GM12872 (cell line): Measurements from ENCODE around the gene USE1.

Source experiments
- TF ChIP-seq, protein P1 (sequence below): IDR thresholded peaks from 3 replicates; pipeline ENCODE4 v1.5.1; 2011; ENCODE audit warnings: low read depth, mild to moderate bottlenecking, low read length, moderate library complexity; ENCODE audit not compliant: insufficient read depth

The USE1 gene, protein sequence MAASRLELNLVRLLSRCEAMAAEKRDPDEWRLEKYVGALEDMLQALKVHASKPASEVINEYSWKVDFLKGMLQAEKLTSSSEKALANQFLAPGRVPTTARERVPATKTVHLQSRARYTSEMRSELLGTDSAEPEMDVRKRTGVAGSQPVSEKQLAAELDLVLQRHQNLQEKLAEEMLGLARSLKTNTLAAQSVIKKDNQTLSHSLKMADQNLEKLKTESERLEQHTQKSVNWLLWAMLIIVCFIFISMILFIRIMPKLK

DNA sequence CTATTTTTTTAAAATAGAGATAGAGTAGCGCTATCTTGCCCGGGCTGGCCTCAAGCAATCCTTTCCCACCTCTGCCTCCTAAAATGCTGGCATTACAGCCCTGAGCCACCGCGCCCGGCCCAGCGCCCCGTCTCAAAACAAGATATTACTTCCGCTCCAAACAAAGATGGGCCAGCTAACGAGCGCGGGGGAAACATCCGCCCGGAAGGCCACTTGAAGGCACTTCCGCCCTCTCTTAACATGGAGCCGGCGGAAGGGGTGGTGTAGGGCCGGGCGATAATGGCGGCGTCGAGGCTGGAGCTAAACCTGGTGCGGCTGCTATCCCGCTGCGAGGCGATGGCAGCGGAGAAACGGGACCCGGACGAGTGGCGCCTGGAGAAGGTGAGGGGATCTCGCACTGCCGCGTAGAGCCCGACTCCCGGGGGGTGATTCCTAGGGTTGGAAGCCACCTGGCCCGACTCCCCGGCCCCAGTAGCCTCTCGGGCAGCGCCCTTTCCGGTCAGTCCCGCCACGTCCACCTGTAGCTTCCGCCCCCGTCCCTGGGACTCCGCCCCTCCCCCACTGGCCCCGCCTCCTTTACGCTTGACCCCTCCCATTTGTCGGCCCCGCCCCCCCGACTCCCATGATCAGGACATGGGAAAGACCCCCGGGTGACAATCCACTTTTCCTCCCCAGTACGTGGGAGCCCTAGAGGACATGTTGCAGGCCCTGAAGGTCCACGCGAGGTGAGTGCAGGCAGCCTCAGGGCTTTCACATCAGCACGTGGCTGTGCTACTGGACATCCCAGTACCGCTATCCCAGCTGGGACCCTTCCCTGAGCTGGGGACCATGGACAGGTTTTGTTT lies at the start of gene USE1:
Gene USE1, plus strand, starts transcription at position 231 of the 845 bp plus-strand sequence. Its CDS starts 49 bp downstream, at position 280.
- TF ChIP-seq, protein P1, sequence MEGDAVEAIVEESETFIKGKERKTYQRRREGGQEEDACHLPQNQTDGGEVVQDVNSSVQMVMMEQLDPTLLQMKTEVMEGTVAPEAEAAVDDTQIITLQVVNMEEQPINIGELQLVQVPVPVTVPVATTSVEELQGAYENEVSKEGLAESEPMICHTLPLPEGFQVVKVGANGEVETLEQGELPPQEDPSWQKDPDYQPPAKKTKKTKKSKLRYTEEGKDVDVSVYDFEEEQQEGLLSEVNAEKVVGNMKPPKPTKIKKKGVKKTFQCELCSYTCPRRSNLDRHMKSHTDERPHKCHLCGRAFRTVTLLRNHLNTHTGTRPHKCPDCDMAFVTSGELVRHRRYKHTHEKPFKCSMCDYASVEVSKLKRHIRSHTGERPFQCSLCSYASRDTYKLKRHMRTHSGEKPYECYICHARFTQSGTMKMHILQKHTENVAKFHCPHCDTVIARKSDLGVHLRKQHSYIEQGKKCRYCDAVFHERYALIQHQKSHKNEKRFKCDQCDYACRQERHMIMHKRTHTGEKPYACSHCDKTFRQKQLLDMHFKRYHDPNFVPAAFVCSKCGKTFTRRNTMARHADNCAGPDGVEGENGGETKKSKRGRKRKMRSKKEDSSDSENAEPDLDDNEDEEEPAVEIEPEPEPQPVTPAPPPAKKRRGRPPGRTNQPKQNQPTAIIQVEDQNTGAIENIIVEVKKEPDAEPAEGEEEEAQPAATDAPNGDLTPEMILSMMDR = no peak

DNA sequence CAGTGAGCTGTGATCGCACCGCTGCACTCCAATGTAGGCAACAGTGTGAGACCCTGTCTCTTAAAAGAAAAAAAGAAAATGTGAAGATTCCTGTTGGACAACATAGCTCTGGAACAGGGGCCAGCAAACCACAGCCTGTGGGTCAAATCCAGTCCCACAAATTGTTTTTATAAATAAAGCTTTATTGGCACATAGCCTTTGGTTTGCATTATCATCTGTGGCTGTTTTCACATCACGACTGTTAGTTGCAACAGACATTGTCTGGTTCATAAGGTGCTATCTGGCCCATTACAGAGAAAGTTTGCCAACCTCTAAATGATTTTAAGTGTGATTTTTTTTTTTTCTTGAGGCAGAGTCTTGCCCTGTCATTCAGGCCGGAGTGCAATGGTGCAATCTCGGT lies 49.4 kb upstream of the USE1 start:
- TF ChIP-seq, protein P1 = no peak

DNA sequence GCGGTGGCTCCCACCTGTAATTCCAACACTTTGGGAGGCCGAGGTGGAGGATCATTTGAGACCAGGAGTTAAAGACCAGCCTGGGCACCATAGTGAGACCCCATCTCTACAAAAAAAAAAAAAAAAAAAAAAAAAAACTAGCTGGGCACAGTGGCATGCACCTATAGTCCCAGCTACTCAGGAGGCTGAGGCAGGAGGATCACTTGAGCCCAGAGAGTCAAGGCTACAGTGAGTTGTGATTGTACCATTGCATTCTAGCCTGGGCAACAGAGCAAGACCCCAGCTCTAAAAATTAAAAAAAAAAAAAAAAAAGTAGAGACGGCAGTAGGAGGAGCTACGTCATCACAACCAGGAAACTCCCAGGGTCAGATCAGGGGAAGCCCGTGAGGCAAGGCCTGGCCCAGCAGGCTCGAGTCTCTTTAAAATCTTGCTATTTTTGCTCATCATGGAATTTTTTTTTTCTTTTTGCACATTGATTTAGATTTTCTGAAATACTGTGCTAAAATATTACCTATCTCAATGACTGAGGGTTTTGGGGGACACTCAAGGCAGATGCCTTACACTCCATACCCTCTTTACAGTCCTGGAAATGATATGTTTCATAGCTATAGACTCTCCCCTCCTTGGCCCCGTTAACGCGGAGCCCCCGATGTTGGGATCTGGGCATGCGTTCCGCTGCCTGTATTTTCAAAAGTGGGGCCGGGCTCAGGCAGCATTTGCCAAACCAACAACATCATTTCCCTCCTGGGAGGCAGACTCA lies 44.4 kb upstream of the USE1 start:
- TF ChIP-seq, protein P1 = no peak

DNA sequence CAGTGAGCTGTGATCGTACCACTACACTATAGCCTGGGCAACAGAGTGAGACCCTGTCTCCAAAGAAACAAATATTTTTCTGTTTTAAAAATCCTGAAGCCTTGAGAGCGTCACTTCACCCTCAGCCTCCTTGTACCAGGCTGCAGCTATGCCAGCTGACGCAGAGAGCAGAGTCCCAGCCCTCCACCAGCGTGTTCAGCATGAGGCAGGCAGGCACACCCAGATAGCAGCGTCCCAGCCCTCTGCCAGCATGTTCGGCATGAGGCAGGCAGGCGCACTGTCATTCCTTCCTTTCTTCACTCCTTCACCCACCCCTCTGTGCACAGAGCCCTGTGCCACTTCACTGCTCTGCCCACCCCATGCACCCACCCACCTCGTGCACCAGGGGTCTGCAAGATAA lies 43.3 kb upstream of the USE1 start:
- TF ChIP-seq, protein P1 = no peak

DNA sequence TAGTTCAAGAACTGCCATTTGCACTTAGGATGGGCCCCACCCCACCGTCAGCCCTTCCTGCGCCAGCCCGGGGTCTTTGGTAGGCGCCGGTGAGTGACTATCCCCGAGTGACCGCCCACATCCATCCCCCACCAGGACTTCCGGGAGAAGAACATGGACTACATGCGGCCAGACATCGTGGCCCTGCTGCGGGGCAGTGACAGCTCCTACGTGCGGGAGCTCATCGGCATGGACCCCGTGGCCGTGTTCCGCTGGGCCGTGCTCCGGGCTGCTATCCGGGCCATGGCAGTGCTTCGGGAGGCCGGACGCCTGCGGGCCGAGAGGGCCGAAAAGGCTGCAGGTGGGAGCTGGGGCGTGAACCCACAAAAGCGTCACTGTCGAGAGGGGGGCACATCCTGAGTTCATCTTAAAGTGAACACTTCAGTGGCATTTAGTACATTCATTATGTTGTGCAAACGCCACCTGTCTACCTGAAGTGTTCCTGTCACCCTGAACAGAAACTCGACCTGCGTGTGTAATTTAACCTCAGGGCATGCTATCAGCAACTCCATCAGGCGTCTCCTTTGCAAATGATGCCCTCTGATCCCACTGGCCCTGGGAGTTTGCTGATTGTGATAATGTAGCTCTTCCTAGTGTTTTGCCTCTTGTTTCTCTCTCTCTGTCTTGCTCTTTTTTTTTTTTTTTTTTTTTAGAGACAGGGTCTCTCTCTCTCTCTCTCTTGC lies 42.4 kb upstream of the USE1 start:
- TF ChIP-seq, protein P1 = no peak

DNA sequence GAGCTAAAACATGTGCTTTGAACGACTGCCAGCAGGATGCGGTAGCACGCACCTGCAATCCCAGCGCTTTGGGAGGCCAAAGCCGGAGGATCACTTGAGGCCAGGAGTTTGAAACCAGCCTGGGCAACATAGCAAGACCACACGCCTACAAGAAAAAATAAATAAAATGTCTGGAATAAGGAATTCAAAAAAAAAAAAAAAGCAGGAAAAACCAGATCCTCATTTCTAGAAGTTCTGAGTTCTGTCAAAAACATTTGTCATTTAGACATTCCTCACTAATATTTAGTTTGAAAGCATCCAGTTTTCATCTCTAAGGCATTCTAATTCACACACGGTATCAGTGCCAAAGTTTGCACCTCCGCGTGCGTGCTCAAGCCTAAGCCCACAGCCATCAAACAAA lies 36.9 kb upstream of the USE1 start:
- TF ChIP-seq, protein P1 = no peak
